Occipital lobe (tissue), 3 donors: ENCODE results near the gene ZNF786. TPM values are rescaled to one million over a fixed set of nuclear protein-coding genes. Genes with fewer than 3 reads are reported as not detected.
A peak's percentile ranks its signal among the peaks of the same experiment; 100 is the strongest.
"Not testable (repeated sequence)": the region's sequence is repeated elsewhere in the genome, so short reads cannot be mapped to it uniquely, and the experiment has no call there.

Experiments used
- DNase-seq: peaks from one replicate; lab custom pipeline; 2025; lab: John Stamatoyannopoulos, UW
- small RNA-seq: library from RNA; depleted of rRNA; stranded (forward); fragments of <200 nt; gene quantifications from one replicate; pipeline ENCODE3, GENCODE V24; 2014
- total RNA-seq: library from RNA; depleted of rRNA; stranded (reverse); fragments of >200 nt; gene quantifications from one replicate; pipeline ENCODE4 v1.2.3, GENCODE V29; 2014

ZNF786 gene
- total RNA-seq, 1 donor from 2014 or later: 12.6 TPM

DNA sequence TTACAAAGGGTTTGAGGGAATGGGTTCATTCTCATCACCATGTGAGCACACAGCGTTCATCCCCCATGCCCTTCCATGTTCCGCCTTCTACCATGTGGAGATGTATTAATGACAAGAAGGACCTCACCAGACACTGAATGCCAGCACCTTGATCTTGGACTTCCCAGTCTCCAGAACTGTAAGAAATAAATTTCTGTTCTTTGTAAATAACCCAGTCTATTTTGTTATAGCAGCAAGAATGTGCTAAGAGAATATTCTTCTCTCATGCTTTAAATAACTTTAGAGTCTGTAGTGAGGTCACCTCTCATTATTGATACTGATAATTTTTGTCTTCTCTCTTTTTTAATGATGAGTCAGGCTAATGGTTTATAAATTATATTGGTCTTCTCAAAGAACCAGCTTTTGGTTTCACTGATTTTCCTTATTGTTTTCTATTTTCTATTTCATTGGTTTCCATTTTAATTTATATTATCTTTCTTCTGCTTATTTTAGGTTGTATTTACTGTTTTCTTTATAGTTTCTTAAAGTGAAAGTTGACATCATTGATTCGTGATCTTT lies 59.1 kb downstream of the ZNF786 start:
- DNase-seq: no peak

DNA sequence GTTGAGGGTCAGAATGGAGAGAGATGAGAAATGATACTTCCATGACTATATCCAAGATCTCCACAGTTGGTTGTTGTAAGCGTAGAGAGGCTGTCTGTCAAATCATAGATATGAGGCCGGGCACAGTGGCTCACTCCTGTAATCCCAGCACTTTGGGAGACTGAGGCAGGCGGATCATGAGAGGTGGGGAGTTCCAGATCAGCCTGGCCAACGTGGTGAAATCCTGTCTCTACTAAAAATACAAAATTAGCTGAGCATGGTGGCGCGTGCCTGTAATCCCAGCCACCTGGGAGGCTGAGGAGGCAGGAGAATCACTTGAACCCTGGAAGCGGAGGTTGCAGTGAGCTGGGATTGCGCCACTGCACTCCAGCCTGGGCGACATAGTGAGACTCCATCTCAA lies 60.1 kb downstream of the ZNF786 start:
- not testable (repeated sequence) for DNase-seq

DNA sequence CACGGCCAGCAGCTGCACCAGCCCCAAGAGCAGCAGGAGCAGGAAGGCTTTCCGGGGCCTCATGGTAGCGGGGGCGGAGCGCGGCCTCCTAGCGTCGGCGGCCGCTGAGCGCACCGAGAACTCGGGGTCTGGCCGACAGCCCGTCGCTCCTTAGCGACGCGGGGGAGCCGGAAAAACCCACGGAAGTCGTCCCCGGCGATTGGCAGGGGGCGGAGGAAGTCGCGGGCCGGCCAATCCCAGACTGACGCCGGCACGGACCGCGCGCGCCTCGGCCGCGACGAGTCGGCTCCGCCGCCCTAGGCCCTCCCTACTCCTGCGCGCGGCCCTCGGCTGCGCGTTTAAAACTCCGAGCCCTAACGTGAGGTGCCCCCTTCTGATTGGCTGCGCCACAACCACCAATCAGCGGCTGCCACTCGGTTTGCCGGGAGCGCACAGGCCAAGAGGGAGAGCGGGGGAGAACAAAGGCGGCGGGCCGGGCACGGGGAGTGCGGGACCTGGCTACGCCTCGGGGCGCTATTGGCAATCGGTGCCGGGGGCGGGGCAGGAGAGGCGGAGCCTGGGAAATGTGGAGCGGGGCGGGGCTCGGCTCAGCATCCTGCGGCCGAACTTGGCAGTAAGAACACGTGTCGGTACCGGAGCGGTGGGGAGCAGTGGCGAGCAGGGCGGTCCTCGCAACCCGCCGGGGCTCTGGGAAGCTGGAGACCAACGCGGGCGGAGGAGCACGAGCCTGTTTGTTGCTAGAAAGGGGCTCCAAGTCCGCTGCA lies 62.0 kb downstream of the ZNF786 start, which contains the start of gene PDIA4:
PDIA4 (minus strand) TSS at position 160 of the 764 bp plus-strand sequence; CDS start at position 63, 97 bp downstream.
- peak; percentile 99 for DNase-seq

DNA sequence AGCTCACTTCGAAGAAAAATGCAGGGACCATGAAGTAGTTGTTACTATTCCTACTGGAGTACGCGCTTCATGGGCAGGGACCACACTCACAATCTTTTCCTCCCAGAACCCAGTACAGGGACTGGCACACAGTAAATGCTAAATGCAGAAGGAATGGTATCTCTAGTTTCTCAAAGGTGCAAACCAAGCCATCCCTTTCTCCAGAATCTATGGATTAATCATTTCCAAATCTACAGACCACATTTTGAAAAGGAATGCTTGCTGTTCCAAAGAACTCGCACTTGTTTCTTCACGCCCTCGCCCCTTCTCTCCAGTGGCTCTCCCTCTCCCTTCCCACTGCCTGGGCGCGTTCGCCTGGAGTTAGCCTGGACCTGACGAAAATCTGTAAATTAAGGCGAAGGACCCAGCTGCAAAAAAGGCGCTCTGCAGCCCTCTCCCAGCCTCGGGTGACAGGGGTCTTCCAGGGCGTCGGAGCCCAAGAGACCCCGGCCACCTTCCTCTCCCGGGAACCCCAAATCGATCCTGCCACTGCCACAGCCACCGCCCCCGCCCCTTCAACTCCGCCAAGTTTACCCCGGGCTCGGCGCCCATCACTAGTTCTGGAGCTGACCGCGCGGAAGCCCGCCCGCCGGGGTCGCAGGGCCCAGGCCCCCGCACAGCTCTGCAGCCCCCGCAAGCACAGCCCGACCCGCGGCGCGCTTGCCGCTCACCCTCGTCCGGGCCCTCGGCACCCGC lies 62.7 kb downstream of the ZNF786 start:
- DNase-seq: no peak

DNA sequence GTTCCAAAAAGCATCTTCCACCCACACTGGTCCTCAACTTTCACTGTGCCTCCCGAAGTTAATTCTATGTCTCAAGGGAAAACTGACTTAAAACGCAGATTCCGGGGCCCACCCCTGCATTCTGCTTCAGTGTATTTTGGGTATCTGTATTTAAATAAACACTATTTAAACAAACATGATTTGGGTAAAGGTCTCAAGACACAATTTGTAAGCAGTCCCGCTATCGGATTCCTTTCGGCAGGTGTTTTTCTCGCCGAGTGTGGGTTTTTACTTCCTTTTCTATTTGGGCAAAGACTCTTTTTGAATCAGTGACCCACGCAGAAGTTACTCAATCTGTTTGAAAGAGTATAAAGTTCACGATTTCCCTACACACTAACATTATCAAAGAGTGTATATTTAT lies 63.5 kb downstream of the ZNF786 start:
- DNase-seq: no peak

DNA sequence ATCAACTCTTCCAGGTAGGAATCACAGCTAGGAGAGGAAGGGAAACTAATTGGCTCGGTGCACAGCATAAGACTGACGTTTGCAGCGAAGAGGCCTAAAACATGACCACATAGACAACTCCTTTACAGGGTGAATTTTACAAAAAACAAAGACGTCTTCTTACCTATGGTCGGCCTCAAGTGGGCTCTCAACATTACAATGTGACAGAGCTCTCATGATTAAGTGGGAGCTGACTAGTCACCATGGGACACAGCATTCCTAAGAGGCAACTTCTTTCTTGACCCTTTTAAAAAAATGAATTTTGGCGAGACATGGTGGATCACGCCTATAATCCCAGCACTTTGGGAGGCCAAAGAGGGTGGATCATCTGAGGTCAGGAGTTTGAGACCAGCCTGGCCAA lies 66.9 kb downstream of the ZNF786 start:
- no peak for DNase-seq

- DNase-seq: no peak
These were observed 67.7 kb downstream of the ZNF786 start for GRCh38 chr7:149022756-149023360.

GRCh38 chr7:149021725-149022062 lies 68.8 kb downstream of the ZNF786 start:
- no peak for DNase-seq

DNA sequence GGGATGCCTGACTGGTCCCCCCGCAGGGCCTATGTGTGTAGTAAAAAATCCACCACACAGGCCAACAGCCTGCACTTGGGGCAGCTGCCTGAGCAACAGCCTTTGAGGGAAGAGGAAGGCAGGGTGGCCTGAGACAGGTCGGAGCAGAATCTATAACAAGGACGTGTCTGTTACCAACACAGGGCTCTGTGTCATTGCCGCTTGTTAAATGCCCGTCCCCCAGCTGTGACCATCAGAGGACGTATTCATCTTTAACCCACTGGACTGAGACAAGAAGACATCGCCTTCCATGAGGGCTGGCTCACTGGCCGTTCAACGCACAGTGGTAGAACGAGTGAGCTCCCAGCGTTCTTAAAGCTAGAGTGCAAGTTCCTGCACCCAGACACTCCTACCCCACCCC lies 70.0 kb downstream of the ZNF786 start:
- DNase-seq: peak; percentile 15

Small RNA genes within 50 kb of the gene (small RNA-seq; reads per million reads assigned to genes)
- gene COX6B1P1 (not detected), gene RN7SL521P (1.2 reads per million, percentile 76 among the genes with 10 or more reads in this experiment), gene RNU6-650P (not detected)

Other genes with a start within 250 kb of the ZNF786 start
- 28.9 TPM for gene EZH2, start 206.4 kb downstream of the ZNF786 start, total RNA-seq
- gene PDIA4, start 62.2 kb downstream of the ZNF786 start, total RNA-seq: 69.6 TPM
- 5.1 TPM for gene ZNF425, start 35.6 kb upstream of the ZNF786 start, total RNA-seq
- gene ZNF398, start 56.7 kb upstream of the ZNF786 start, total RNA-seq: 25.7 TPM
- gene ZNF282, start 104.8 kb upstream of the ZNF786 start, total RNA-seq: 25.7 TPM
- 5.8 TPM for gene ZNF212, start 148.9 kb upstream of the ZNF786 start, total RNA-seq
- 13.3 TPM for gene ZNF783, start 171.5 kb upstream of the ZNF786 start, total RNA-seq